WTC11 (cell line): ENCODE results near the gene RPL35. TPM values are rescaled to one million over a fixed set of nuclear protein-coding genes. Genes with fewer than 3 reads are reported as not detected.

Experiments
- ATAC-seq: fragments of 200-7000 bp; cut with Tn5 transposase; 2 replicates; pipeline ENCODE4 v1.10.0; 2021; ENCODE audit warnings: mild to moderate bottlenecking, moderate library complexity
- CTCF ChIA-PET: fragments of 300-600 bp; sonication (Branson Sonifier 250); formaldehyde crosslinking; loops from one replicate; lab custom pipeline; 2021; ENCODE audit warnings: antibody characterized with exemption; lab: Charles Lee
- POLR2A ChIA-PET: fragments of 350-600 bp; sonication (Branson Sonifier 250); formaldehyde crosslinking; loops from one replicate; lab custom pipeline; 2021; ENCODE audit warnings: antibody characterized with exemption; lab: Charles Lee
- DNase-seq: peaks from one replicate; pipeline ENCODE4 v3.0.0; 2021; ENCODE audit warnings: low spot score
- H3K27ac Mint-ChIP-seq: 2 replicates; pipeline ENCODE4 v1.8.0; 2021; ENCODE audit warnings: mixed read lengths
- H3K27me3 Mint-ChIP-seq: 2 replicates; pipeline ENCODE4 v1.8.0; 2021; ENCODE audit warnings: low read depth, mild to moderate bottlenecking, moderate library complexity, mixed read lengths
- H3K36me3 Mint-ChIP-seq: 2 replicates; pipeline ENCODE4 v1.8.0; 2021; ENCODE audit warnings: mixed read lengths
- H3K4me1 Mint-ChIP-seq: 2 replicates; pipeline ENCODE4 v1.8.0; 2022; ENCODE audit warnings: mixed read lengths
- H3K4me3 Mint-ChIP-seq: 2 replicates; pipeline ENCODE4 v1.8.0; 2021; ENCODE audit warnings: mild to moderate bottlenecking, moderate library complexity, mixed read lengths
- H3K9me3 Mint-ChIP-seq: 2 replicates; pipeline ENCODE4 v1.8.0; 2021; ENCODE audit warnings: mixed read lengths
- CREM ChIP-seq: sonication (generic); formaldehyde crosslinking; IDR thresholded peaks from 2 replicates; pipeline ENCODE4 v1.8.1; 2022; ENCODE audit warnings: mild to moderate bottlenecking, missing genetic modification reagents, moderate library complexity
- ELF4 ChIP-seq: sonication (generic); formaldehyde crosslinking; IDR thresholded peaks from 2 replicates; pipeline ENCODE4 v1.8.1; 2022; ENCODE audit warnings: low read depth, mild to moderate bottlenecking, moderate library complexity, missing genetic modification reagents
- FOXJ3 ChIP-seq: sonication (generic); formaldehyde crosslinking; IDR thresholded peaks from 2 replicates; pipeline ENCODE4 v1.9.0; 2021; ENCODE audit warnings: missing genetic modification reagents, mild to moderate bottlenecking, borderline replicate concordance
- GRHL2 ChIP-seq: fragments of 250-450 bp; sonication (Bioruptor Pico); IDR thresholded peaks from 2 replicates; pipeline ENCODE4 v1.8.0; 2022; ENCODE audit warnings: mild to moderate bottlenecking, moderate library complexity; ENCODE audit not compliant: insufficient replicate concordance, severe bottlenecking
- JUN ChIP-seq: sonication (generic); formaldehyde crosslinking; IDR thresholded peaks from 2 replicates; pipeline ENCODE4 v1.8.0; 2023; ENCODE audit warnings: mild to moderate bottlenecking, missing genetic modification reagents
- NFATC4 ChIP-seq: fragments of 250-450 bp; sonication (Bioruptor Pico); IDR thresholded peaks from 2 replicates; pipeline ENCODE4 v1.9.0; 2021; ENCODE audit warnings: mild to moderate bottlenecking
- SMAD3 ChIP-seq: sonication (generic); formaldehyde crosslinking; IDR thresholded peaks from 2 replicates; pipeline ENCODE4 v1.8.0; 2022; ENCODE audit warnings: missing genetic modification reagents, mild to moderate bottlenecking, borderline replicate concordance
- SP1 ChIP-seq: sonication (generic); formaldehyde crosslinking; conservative IDR thresholded peaks from 2 replicates; pipeline ENCODE4 v1.8.1; 2022; ENCODE audit warnings: missing genetic modification reagents
- TEAD1 ChIP-seq: sonication (generic); formaldehyde crosslinking; IDR thresholded peaks from 2 replicates; pipeline ENCODE4 v1.8.0; 2022; ENCODE audit warnings: mild to moderate bottlenecking, missing genetic modification reagents
- total RNA-seq: library from RNA; stranded (reverse); gene quantifications from 3 replicates; pipeline ENCODE4 v1.2.3, GENCODE V29; 2021
- TF ChIP-seq, protein P1 (sequence below): sonication (generic); formaldehyde crosslinking; IDR thresholded peaks from 2 replicates; pipeline ENCODE4 v1.8.1; 2023; ENCODE audit warnings: mild to moderate bottlenecking, moderate library complexity, missing genetic modification reagents
- TF ChIP-seq, protein P2 (sequence below): sonication (generic); formaldehyde crosslinking; IDR thresholded peaks from 2 replicates; pipeline ENCODE4 v1.8.0; 2022; ENCODE audit warnings: mild to moderate bottlenecking, missing genetic modification reagents
- TF ChIP-seq, protein P3 (sequence below): sonication (generic); formaldehyde crosslinking; IDR thresholded peaks from 2 replicates; pipeline ENCODE4 v1.8.0; 2022; ENCODE audit warnings: missing genetic modification reagents
- TF ChIP-seq, protein P4 (sequence below): sonication (generic); formaldehyde crosslinking; IDR thresholded peaks from 2 replicates; pipeline ENCODE4 v1.8.1; 2022; ENCODE audit warnings: low read depth, missing genetic modification reagents, borderline replicate concordance
- TF ChIP-seq, protein P5 (sequence below): sonication (generic); formaldehyde crosslinking; IDR thresholded peaks from 2 replicates; pipeline ENCODE4 v1.8.0; 2022; ENCODE audit warnings: mild to moderate bottlenecking, missing genetic modification reagents
- TF ChIP-seq, protein P6 (sequence below): sonication (generic); formaldehyde crosslinking; IDR thresholded peaks from 2 replicates; pipeline ENCODE4 v1.8.0; 2022; ENCODE audit warnings: mild to moderate bottlenecking, missing genetic modification reagents
- TF ChIP-seq, protein P7 (sequence below): fragments of 250-450 bp; sonication (Bioruptor Pico); IDR thresholded peaks from 2 replicates; pipeline ENCODE4 v1.8.0; 2021; ENCODE audit warnings: mild to moderate bottlenecking
- TF ChIP-seq, protein P8 (sequence below): sonication (generic); formaldehyde crosslinking; IDR thresholded peaks from 2 replicates; pipeline ENCODE4 v1.8.0; 2023; ENCODE audit warnings: mild to moderate bottlenecking, missing genetic modification reagents

The RPL35 gene
- total RNA-seq, 1 experiment from 2014 or later, result 1,710 TPM

DNA sequence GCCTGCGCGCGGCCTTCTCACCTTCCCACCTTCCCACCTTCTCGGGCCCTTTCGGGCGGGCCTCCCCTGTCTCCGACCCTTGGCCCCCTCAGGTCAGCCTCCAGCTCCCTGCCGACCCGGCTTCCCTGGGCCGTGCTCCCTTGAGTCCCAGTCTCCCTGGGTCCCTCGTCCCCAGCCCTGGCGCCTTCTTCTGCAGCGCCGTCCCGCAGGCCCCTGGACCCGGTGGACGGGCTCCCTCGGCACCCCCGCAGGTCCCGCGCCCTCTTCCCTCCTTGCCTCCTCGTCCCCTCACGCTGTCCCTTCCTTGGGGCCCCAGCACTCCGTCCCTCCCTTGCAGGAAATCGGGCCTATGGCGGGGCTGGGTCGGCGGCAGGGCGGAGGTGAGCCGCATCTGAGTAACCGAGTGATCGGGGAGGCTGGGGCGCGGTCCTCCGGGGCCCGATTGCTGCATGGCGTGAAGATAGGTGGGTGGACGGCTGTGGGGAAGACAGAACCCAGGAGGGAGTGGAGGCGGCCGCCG, 7.8 kb upstream of the RPL35 start (continued):
- TF ChIP-seq, protein P1, sequence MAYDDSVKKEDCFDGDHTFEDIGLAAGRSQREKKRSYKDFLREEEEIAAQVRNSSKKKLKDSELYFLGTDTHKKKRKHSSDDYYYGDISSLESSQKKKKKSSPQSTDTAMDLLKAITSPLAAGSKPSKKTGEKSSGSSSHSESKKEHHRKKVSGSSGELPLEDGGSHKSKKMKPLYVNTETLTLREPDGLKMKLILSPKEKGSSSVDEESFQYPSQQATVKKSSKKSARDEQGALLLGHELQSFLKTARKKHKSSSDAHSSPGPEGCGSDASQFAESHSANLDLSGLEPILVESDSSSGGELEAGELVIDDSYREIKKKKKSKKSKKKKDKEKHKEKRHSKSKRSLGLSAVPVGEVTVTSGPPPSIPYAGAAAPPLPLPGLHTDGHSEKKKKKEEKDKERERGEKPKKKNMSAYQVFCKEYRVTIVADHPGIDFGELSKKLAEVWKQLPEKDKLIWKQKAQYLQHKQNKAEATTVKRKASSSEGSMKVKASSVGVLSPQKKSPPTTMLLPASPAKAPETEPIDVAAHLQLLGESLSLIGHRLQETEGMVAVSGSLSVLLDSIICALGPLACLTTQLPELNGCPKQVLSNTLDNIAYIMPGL (CRISPR knock-in tag), result peak; percentile 16; the same call in 1 of the 2 replicates
- TF ChIP-seq, protein P2, sequence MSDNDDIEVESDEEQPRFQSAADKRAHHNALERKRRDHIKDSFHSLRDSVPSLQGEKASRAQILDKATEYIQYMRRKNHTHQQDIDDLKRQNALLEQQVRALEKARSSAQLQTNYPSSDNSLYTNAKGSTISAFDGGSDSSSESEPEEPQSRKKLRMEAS, result no peak
- TF ChIP-seq NFATC4 (CRISPR knock-in tag) (no peak), ELF4 (CRISPR knock-in tag) (no peak)

DNA sequence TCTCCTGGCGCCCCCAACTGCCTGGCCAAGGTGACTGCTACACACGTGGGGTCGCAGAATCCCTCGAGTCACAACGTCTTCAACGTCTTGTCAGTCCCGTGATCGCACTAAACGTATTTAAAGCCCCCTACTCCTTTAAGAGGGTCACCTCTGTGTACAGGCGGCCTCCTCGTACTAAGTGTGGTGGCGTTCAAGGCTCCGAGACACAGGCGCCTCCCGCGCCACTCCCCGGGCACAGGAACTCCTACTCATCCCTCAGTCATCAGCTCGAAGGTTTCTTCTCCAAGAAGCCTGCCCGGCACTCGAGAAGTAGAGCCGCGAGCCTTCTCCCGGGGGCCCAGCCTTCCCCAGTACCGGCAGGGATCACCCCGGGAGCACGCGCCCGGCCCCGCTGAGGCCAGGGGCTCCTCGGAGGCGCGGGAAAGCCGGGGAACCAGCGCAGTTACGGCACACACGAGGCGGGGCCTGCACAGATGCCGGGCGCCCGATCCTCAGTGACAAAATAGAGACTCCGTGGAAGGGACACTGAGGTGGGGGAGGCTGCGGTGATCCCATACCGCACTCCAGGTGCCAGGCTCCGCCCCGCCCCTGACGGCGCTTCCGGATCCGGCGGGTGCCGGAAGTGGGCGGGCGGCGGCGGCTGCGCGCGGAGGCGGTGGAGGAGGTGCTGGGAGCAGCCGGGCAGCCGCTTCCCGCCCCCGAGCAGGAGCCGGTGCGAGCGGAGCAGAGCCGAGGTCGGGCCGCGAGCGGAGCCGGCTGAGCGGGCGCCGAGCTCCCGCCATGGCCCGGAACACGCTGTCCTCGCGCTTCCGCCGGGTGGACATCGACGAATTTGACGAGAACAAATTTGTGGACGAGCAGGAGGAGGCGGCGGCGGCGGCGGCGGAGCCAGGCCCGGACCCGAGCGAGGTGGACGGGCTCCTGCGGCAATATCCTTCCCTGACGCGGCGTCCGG, 7.0 kb upstream of the RPL35 start:
- Mint-ChIP-seq H3K4me3 (peak overlapping the region; percentile 91), H3K4me1 (peaks cover 41% of the 10 kb centered on the region), H3K36me3 (peaks cover 10% of the 10 kb centered on the region), H3K9me3 (no peaks in the 10 kb centered on the region), H3K27ac (peak overlapping the region; percentile 87), H3K27me3 (no peaks in the 10 kb centered on the region)
- ATAC-seq, result peak; percentile 77
- ChIA-PET POLR2A (interaction anchor here (0.7 to 1.5 kb wide), 3 partner anchors 10 to 92 kb away, joined by 4 to 5 read pairs (median 4); partner anchors contain the start of gene OLFML2A), CTCF (interaction anchor here (0.8 to 1.3 kb wide), 2 partner anchors 13 to 16 kb away, joined by 3 to 4 read pairs; partner anchors contain the start of gene WDR38)
- peak; percentile 84 for DNase-seq
- 0 out of 2 replicates have a peak, but pooled peaks have one; percentile 12 for TF ChIP-seq TEAD1
- TF ChIP-seq, protein P2, result peak; percentile 86
- TF ChIP-seq, protein P3, sequence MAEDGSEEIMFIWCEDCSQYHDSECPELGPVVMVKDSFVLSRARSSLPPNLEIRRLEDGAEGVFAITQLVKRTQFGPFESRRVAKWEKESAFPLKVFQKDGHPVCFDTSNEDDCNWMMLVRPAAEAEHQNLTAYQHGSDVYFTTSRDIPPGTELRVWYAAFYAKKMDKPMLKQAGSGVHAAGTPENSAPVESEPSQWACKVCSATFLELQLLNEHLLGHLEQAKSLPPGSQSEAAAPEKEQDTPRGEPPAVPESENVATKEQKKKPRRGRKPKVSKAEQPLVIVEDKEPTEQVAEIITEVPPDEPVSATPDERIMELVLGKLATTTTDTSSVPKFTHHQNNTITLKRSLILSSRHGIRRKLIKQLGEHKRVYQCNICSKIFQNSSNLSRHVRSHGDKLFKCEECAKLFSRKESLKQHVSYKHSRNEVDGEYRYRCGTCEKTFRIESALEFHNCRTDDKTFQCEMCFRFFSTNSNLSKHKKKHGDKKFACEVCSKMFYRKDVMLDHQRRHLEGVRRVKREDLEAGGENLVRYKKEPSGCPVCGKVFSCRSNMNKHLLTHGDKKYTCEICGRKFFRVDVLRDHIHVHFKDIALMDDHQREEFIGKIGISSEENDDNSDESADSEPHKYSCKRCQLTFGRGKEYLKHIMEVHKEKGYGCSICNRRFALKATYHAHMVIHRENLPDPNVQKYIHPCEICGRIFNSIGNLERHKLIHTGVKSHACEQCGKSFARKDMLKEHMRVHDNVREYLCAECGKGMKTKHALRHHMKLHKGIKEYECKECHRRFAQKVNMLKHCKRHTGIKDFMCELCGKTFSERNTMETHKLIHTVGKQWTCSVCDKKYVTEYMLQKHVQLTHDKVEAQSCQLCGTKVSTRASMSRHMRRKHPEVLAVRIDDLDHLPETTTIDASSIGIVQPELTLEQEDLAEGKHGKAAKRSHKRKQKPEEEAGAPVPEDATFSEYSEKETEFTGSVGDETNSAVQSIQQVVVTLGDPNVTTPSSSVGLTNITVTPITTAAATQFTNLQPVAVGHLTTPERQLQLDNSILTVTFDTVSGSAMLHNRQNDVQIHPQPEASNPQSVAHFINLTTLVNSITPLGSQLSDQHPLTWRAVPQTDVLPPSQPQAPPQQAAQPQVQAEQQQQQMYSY (CRISPR knock-in tag), result peak; percentile 38; the same call in 1 of the 2 replicates
- TF ChIP-seq, protein P4, sequence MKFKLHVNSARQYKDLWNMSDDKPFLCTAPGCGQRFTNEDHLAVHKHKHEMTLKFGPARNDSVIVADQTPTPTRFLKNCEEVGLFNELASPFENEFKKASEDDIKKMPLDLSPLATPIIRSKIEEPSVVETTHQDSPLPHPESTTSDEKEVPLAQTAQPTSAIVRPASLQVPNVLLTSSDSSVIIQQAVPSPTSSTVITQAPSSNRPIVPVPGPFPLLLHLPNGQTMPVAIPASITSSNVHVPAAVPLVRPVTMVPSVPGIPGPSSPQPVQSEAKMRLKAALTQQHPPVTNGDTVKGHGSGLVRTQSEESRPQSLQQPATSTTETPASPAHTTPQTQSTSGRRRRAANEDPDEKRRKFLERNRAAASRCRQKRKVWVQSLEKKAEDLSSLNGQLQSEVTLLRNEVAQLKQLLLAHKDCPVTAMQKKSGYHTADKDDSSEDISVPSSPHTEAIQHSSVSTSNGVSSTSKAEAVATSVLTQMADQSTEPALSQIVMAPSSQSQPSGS, result no peak
- no peak; the same call in 1 of the 2 replicates for TF ChIP-seq CREM (CRISPR knock-in tag)
- TF ChIP-seq, protein P5, sequence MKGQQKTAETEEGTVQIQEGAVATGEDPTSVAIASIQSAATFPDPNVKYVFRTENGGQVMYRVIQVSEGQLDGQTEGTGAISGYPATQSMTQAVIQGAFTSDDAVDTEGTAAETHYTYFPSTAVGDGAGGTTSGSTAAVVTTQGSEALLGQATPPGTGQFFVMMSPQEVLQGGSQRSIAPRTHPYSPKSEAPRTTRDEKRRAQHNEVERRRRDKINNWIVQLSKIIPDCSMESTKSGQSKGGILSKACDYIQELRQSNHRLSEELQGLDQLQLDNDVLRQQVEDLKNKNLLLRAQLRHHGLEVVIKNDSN (CRISPR knock-in tag), result peak; percentile 21; the same call in 1 of the 2 replicates
- TF ChIP-seq, protein P6, sequence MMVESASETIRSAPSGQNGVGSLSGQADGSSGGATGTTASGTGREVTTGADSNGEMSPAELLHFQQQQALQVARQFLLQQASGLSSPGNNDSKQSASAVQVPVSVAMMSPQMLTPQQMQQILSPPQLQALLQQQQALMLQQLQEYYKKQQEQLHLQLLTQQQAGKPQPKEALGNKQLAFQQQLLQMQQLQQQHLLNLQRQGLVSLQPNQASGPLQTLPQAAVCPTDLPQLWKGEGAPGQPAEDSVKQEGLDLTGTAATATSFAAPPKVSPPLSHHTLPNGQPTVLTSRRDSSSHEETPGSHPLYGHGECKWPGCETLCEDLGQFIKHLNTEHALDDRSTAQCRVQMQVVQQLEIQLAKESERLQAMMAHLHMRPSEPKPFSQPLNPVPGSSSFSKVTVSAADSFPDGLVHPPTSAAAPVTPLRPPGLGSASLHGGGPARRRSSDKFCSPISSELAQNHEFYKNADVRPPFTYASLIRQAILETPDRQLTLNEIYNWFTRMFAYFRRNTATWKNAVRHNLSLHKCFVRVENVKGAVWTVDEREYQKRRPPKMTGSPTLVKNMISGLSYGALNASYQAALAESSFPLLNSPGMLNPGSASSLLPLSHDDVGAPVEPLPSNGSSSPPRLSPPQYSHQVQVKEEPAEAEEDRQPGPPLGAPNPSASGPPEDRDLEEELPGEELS, result peak; percentile 32; the same call in 1 of the 2 replicates
- TF ChIP-seq SP1 (CRISPR knock-in tag), result peak; percentile 97
- TF ChIP-seq, protein P7, sequence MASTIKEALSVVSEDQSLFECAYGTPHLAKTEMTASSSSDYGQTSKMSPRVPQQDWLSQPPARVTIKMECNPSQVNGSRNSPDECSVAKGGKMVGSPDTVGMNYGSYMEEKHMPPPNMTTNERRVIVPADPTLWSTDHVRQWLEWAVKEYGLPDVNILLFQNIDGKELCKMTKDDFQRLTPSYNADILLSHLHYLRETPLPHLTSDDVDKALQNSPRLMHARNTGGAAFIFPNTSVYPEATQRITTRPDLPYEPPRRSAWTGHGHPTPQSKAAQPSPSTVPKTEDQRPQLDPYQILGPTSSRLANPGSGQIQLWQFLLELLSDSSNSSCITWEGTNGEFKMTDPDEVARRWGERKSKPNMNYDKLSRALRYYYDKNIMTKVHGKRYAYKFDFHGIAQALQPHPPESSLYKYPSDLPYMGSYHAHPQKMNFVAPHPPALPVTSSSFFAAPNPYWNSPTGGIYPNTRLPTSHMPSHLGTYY, result no peak
- no peak for TF ChIP-seq FOXJ3 (CRISPR knock-in tag)
- TF ChIP-seq SMAD3 (CRISPR knock-in tag), result 0 out of 2 replicates have a peak, but pooled peaks have one; percentile 19
- peak; percentile 28; the same call in 1 of the 2 replicates for TF ChIP-seq JUN (CRISPR knock-in tag)
- TF ChIP-seq, protein P8, sequence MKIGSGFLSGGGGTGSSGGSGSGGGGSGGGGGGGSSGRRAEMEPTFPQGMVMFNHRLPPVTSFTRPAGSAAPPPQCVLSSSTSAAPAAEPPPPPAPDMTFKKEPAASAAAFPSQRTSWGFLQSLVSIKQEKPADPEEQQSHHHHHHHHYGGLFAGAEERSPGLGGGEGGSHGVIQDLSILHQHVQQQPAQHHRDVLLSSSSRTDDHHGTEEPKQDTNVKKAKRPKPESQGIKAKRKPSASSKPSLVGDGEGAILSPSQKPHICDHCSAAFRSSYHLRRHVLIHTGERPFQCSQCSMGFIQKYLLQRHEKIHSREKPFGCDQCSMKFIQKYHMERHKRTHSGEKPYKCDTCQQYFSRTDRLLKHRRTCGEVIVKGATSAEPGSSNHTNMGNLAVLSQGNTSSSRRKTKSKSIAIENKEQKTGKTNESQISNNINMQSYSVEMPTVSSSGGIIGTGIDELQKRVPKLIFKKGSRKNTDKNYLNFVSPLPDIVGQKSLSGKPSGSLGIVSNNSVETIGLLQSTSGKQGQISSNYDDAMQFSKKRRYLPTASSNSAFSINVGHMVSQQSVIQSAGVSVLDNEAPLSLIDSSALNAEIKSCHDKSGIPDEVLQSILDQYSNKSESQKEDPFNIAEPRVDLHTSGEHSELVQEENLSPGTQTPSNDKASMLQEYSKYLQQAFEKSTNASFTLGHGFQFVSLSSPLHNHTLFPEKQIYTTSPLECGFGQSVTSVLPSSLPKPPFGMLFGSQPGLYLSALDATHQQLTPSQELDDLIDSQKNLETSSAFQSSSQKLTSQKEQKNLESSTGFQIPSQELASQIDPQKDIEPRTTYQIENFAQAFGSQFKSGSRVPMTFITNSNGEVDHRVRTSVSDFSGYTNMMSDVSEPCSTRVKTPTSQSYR, result 0 out of 2 replicates have a peak, but pooled peaks have one; percentile 52
- TF ChIP-seq GRHL2 (CRISPR knock-in tag), result no peak
